ENCODE data around the gene ITCH.
"Not testable (repeated sequence)": the region's sequence is repeated elsewhere in the genome, so short reads cannot be mapped to it uniquely, and the experiment has no call there.

ITCH gene

DNA sequence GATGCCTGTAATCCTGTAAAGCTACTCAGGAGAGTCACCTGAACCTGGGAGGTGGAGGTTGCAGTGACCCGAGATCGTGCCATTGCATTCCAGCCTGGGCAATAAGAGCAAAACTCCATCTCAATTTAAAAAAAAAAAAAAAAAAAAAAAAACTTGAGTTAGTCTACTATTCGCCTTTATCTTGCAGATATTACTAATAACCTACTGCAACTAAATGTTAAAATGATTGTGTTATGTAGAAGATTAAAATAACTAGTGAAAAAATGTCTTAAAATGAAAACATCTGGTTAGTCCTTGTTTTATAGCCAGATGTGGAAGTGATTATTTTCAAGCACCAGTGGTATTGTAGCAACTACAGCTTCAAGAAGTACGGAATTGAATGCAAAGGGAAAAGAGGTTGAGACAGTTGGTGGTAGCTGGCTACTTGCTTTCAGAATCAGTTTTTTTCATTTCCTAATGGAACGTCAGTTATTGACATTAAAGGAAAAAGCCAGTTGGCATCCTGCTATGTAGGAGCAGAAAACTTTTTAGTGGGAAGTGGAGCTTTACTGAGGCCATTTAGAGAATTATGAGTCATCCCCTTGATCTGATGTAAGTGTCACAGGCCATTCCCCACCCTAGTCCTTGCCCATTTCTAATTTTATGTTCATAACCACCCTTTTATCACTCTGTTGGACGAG, 109.3 kb downstream of the ITCH start:
- DNase-seq = no peak

DNA sequence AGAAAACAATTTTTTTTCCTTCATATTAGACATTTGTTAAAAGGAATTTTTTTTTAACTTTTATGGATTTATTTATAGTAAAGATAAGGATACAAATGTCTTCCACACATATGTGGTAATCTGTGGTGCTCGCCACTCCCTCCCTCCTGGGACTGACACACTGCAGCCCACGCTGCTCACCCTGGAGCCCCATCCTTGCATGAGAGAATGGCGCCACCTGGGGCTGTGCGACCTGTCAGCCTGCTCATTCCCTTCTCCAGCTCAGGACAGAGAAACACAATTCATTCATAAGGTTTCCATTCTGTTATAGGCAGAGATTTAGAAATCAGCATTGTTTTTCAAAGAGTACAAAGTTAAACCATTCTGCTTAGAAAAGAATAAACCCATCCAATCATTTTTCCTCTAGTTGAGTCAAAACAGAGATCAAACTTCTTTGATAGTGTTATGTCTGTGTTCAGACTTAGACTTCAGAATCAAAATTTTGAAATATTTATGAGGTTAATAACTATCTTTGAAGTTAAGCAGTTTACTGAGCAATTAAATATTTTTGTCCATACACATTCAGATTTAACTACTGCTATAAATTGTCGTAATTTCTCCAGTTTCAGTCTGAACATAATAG, 110.3 kb downstream of the ITCH start:
- DNase-seq = no peak

DNA sequence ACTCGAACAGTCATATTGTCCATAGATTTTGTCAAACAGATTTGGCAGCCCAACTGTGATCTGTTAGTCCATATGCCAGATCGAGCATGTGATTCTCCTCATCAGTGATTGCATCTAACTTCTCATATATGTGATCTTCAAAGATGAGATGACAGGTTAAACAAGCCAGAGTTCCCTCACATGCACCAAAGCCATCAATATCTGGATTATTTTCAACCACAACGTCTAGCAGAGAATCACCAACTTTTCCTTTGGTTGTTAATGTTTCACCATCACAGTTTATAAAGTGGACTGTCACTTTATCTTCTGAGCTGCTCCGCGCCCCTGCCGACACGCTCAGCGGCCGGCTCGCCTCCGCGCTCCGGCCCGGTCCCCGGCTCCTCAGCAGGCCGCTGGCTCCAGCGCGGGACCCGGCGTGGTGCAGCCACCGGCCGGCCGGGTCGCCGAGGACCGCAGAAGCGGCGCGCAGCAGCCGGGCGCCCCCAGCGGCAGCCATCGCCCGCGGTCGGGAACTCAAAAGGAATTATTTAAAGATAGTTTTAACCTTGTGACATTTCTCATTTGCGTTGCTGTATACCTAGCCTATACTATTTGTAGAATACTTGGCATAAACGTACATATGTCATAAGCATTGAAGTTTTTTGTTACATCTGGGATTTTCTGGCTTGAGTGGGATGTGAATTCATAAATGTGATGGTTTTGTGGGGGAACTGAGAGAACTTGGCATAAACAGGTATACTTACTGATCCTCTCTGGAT, 113.1 kb downstream of the ITCH start:
- DNase-seq = no peak

DNA sequence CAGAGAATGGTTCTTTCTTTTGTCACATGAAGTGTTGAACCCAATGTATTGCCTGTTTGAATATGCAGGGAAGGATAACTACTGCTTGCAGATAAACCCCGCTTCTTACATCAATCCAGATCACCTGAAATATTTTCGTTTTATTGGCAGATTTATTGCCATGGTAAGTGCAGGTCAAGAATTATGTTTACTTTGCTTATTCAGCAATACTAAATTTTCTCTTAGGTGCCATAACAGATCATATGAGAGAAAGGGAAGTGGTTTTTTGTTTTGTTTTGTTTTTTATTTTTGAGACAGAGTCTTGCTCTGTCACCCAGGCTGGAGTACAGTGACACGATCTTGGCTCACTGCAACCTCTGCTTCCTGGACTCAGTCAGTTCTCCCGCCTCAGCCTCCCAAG, 116.6 kb downstream of the ITCH start:
- DNase-seq = no peak

DNA sequence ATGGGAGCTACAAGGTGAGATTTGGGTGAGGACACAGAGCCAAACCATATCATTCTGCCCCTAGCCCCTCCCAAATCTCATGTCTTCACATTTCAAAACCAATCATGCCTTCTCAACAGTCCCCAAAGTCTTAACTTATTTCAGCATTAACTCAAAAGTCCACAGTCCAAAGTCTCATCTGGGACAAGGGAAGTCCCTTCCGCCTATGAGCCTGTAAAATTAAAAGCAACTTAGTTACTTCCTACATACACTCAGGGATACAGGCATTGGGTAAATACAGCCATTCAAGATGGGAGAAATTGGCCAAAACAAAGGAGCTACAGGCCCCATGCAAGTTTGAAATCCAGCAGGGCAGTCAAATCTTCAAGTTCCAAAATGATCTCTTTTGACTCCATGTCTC, 119.1 kb downstream of the ITCH start:
- not testable (repeated sequence) for DNase-seq

DNA sequence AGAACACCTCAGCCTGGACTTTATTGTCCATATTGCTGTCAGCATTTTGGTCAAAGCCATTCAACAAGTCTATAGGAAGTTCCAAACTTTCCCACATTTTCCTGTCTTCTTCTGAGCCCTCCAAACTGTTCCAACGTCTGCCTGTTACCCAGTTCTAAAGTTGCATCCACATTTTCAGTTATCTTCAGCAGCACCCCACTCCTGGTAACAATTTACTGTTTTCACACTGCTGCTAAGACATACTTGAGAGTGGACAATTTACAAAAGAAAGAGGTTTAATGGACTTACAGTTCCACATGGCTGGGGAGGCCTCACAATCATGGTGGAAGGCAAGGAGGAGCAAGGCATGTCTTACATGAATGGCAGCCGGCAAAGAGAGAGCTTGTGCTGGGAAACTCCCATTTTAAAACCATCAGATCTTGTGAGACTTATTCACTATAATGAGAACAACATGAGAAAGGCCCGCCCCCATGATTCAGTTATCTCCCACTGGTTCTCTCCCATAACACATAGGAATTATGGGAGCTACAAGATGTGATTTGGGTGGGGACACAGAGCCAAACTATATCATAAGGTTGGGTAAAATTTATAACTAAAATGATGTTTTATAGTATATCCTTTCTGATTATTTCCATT, 120.6 kb downstream of the ITCH start:
- not testable (repeated sequence) for DNase-seq

DNA sequence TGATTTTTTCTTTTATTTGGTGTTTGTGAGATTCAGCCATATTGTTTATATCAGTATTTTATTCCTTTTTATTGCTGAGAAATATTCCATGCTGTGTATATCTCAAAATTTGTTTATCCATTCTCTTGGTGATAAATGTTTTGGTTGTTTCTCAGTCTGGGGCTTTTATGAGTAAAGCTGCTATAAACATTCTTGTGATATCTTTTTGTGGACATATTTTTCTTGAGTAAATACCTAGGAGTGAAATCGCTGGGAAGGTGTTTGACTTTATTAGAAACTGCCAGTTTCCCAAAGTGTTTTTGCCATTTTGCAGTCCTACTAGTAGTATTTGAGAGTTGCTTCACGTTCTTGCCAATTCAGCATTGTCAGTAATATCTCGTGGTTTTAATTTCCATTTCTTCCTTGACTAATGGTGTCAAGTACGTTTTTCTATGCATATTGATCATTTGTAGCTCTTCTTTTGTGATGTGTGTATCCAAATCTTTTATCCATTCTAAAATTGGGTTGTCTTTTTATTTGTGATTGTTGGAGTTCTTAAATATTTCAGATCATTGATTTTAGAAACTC, 122.1 kb downstream of the ITCH start:
- no peak for DNase-seq

DNA sequence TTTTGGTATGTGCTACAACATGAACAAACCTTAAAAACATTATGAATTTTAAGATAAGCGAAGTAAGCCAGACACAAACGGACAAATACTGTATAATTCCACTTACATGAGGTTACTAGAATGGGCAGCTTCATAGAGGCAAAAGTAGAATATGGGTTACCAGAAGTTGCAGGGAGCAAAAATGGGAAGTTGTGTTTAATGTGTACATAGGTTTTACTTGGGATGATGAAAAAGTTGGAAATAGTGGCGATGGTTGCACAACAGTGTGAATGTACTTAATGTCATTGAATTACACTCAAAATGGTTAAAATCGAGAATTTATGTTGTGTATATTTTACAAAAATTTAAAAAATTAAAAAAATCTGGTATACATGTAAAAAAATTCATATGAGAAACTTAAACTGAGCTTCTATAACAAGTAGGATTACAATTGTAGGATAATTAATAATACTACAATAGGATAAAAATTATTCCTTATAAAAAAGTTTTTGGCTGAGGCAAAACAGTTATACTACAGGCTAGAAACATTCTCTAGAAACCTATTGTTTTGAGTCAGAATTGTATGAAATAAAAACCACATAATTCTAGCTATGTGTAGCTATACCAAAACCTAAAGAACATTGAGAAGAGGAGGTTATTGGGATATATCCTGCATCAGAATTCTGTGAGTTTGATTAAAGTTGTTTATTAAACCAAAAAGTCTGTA, 128.3 kb downstream of the ITCH start:
- no peak for DNase-seq

DNA sequence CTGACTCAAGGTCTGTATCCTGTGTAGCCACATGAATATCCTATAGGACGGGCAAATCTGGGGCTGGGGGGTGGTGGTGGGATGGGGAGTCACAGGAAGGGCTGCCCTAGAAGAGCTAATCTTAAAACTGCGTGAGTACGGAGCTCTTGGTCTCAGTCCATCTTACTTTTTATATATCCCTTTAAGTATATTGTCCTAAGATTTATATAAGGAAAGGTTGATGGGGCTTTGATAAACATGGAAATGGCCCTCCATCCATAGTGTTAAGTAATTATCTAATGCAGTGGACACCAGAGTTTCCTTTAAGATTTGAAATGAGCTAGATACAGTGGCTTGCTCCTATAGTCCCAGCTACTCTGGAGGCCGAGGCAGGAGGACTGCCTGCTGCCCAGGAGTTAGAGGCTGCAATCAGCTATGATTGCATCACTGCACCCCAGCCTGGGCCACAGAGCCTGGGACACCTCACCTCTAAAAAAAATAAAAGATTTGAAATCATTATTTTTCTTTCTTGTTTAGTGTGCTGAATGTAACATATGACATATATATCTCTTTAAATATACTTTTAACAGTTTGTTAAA, 128.9 kb downstream of the ITCH start:
- DNase-seq = no peak

DNA sequence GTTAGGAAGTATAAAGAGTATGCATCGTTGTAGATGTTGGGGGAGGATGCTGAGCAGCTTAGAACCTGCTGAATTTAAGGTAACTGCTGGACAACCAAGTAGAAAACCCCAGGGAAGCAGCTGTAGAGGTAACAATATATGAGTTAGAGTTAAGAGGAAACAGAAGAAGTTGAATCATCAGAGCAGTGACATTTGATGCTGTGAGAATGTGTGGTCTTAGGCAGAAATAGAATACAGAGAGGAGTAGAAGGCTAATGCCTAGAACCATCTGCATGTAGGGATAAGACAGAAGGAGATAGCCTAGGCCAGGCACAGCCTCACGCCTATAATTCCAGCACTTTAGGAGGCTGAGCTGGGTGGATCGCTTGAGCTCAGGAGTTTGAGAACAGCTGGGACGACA, 130.6 kb downstream of the ITCH start:
- no peak for DNase-seq

DNA sequence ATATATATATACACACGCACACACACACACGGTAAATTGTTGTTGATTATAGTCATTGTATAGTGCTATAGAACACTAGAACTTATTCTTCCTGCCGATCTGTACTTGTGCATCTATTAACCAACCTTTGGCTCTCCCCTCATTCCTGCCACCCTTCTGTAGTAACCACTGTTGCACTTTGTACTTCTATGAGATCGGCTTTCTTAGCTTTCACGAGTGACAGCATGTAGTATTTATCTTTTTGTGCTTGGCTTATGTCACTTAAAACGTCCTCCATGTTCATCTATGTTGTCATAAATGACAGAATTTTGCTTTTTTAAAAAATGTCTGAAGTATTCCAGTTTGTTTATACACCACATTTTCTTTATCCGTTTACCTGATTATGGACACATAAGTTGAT, 132.2 kb downstream of the ITCH start:
- no peak for DNase-seq

DNA sequence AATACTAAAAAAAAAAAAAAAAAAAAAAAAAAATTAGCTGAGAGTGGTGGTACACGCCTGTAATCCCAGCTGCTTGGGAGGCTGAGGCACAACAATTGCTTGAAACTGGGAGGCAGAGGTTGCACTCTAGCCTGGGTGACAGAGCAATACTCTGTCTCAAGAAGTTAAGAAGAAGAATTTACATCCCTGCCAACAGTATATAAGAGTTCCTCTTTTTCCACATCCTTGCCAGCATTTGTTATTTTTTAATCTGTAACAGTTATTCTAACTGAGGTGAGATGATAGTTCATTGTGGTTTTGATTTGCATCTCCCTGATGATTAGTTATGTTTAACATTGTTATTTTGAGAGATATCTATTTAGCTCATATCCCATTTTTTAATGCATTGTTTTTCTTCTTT, 132.8 kb downstream of the ITCH start:
- DNase-seq = no peak

DNA sequence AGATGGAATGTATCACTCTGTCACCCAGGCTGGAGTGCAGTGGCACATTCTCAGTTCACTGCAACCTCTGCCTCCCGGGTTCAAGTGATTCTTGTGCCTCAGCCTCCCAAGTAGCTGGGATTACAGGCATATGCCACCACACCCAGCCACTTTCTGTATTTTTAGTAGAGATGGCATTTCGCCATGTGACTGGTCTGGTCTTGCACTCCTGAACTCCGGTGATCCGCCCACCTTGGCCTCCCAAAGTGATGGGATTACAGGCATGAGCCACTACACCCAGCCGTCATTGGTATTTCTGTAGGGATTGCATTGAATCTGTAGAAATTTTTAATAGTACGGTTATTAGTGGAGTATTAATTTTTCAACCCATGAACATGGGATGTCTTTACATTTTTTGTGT, 134.5 kb downstream of the ITCH start:
- not testable (repeated sequence) for DNase-seq

DNA sequence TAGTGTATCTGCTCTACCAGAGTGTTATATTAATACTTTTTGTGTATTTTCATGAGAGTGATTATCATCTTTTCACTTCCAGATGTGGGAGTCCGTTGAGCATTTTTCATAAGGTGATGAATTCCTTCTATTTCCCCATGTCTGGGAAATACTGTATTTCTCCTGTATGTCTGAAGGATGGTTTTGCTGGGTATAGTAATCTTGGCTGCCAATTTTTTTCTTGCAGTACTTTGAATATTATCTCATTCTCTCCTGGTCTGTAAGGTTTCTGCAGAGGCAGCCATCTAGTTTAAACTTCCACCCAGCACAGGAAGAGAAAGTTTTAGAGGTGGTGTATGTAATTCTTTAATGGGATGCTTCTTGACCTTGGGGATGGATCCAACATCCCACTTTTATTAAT, 137.8 kb downstream of the ITCH start:
- DNase-seq = no peak

DNA sequence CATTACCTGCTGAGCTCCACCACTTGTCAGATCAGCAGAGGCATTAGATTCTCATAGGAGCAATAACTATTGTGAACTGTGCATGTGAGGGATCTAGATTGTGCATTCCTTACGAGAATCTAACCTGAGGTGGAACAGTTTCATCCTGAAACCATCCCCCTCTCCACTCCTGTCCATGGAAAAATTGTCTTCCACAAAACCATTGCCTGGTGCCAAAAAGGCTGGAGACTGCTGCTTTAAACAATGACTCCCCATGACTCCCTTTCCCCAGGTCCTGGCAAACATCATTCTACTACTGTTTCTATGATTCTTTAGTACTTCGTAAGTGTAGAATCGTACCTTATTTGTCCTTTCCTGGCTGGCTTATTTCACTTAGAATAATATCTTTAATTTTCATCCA, 143.4 kb downstream of the ITCH start:
- no peak for DNase-seq

DNA sequence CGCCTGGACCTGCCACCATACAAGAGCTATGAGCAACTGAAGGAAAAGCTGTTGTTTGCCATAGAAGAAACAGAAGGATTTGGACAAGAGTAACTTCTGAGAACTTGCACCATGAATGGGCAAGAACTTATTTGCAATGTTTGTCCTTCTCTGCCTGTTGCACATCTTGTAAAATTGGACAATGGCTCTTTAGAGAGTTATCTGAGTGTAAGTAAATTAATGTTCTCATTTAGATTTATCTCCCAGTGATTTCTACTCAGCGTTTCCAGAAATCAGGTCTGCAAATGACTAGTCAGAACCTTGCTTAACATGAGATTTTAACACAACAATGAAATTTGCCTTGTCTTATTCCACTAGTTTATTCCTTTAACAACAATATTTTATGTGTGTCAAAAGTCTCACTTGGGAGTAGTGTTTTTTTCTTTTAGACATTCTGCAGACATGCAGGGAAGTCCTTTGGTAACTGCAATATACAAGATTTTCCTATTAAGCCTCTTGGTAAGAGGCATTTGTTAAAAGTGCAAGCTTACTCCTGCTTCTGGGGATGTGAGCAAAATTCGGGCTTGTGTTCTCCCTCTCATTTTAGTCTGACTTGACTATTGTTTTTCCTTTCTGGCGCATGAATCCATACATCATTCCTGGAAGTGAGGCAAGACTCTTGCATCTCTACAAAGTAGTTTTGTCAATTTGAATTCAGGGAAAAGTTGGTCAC, 144.8 kb downstream of the ITCH start:
- DNase-seq = no peak

DNA sequence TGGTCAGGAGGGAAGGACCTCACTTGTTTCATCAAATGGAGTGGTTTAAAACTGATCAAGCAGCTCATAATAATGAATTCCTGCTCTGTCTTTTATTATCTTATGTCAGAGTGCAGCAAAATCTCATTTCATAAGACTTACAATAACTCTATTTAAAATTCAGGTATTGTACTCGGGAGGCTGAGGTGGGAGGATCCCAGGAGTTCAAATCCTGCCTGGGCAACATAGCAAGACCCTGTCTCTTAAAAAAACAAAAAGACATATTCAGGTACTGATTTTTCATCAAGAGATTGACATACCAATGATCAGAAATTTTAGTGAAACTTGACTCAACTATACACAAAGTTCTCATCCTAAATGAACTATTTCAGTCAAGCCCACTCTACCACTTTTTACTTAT, 147.5 kb downstream of the ITCH start:
- no peak for DNase-seq

DNA sequence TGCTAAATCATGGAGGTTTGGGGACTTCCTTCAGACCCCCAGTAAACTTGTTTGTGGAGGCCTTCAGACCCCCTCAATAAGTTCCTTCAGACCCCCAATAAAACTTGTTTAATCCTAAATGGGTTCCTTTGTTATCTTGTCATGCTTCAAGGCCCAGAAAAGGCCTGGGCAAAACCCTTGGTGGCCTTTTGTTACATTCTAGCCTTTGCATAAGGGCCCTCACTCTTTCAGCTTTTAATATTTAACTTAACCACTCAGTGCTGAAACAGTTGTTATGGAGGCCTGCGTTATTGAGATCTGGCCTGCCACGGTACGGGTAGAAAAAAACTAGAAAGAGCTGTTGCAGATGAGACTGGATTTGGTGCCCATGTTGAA, 148.8 kb downstream of the ITCH start:
- DNase-seq = no peak

DNA sequence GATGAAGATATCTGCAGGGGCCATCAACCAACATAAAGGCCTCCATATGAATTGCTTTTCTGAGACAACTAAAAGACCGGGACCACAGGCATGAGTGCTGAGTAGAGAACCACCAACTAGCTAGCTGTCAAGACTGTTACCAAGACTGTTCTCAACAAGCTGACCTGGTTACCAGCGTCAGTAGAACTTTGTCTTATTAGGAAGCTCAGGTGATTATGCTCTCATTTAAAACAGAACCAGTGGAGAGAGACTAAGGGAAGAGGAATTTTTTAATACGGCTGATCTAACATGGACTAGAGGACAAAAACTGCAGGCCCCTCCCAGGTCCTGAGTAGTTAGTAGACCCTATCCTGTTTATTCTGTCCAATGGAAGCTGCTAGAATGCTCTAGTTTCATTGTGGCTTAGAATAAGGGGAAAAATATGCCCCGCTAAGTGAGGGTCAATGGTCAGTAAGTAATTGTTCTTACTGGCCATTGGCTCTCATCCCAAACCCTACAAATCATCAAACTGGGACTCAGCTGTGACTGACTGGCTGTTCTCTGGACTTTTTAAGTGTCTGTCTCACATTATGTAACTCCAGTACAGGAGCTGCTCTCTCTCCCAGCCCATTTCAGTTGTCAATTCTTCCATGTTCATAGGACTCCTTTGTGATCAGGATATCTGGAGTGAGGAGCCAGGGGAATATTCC, 149.3 kb downstream of the ITCH start:
- DNase-seq = no peak

DNA sequence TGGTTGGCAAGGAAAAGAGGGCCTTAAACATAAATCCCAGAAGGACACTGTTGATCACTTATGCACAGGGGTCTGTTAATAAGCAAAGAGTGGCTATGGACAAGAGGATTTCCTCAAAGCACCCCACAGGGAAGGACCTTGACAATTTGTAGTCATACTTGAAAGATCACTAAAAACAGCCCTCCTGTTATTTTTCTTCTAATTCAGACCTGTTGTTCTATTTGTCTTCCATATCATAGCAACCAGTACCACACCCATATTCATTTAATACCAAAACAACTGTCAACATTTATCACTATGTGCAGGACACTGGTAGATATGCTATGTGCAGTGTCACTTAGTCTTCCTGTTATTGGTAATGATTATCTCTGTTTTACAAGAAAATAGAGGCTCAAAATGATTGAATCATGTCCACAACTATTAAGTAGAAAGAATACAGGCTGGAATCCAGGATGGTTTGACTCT, 149.9 kb downstream of the ITCH start:
- no peak for DNase-seq

DNA sequence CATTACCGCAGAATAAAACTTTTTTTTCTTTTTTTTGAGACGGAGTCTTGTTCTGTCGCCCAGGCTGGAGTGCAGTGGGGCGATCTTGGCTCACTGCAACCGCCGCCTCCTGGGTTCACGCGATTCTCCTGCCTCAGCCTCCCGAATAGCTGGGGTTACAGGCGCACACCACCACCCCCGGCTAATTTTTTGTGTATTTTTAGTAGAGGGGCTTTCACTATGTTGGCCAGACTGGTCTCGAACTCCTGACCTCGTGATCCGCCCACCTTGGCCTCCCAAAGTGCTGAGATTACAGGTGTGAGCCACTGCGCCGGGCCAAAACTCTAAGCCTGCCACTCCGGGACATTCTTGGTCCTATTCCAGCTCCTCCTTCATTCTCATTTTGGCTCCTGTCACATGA, 151.0 kb downstream of the ITCH start:
- not testable (repeated sequence) for DNase-seq

Data from KG1 (cell line).